Muscle layer of duodenum (tissue), 2 donors: ENCODE data around the gene SETD1B.

Source experiments
- H3K27ac ChIP-seq: one replicate; pipeline ENCODE4 v1.7.0; 2013; ENCODE audit warnings: mild to moderate bottlenecking, low read length
- H3K27me3 ChIP-seq: one replicate; pipeline ENCODE4 v1.7.0; 2013; ENCODE audit warnings: low read depth, mild to moderate bottlenecking, control low read depth, low read length
- H3K36me3 ChIP-seq, 2 donors: one replicate each; pipeline ENCODE4 v1.7.0; 2013; ENCODE audit warnings: low read length in 2 of 2, control low read depth in 1 of 2, mild to moderate bottlenecking in 1 of 2; ENCODE audit not compliant: insufficient read depth in 2 of 2, control insufficient read depth in 1 of 2
- H3K4me1 ChIP-seq, 2 donors: one replicate each; pipeline ENCODE4 v1.7.0; 2013; ENCODE audit warnings: low read length in 2 of 2, mild to moderate bottlenecking in 2 of 2, control low read depth in 1 of 2, moderate library complexity in 1 of 2; ENCODE audit not compliant: insufficient read depth in 2 of 2, control insufficient read depth in 1 of 2
- H3K4me3 ChIP-seq, 2 donors: one replicate each; pipeline ENCODE4 v1.7.0; 2013; ENCODE audit warnings: low read length in 2 of 2, low read depth in 1 of 2, mild to moderate bottlenecking in 1 of 2
- H3K9me3 ChIP-seq, 2 donors: one replicate each; pipeline ENCODE4 v1.7.0; 2013; ENCODE audit warnings: low read length in 2 of 2, control low read depth in 1 of 2, mild to moderate bottlenecking in 1 of 2; ENCODE audit not compliant: control insufficient read depth in 1 of 2
- donor health status: healthy.

Gene SETD1B

GRCh38 chr12:121770388-121770787, 33.4 kb upstream of the SETD1B start:
- no peaks in the 10 kb centered on the region for H3K36me3 ChIP-seq
- H3K9me3 ChIP-seq: no peaks in the 10 kb centered on the region
- no peak overlapping the region for H3K27ac ChIP-seq
- no peaks in the 10 kb centered on the region for H3K27me3 ChIP-seq
- H3K4me1 ChIP-seq: peaks cover 5 to 48% of the 10 kb centered on the region in 2 donors
- H3K4me3 ChIP-seq: no peak overlapping the region

- Histone ChIP-seq H3K27ac (no peak overlapping the region), H3K9me3 (no peaks in the 10 kb centered on the region), H3K4me3 (no peak overlapping the region), H3K36me3 (no peaks in the 10 kb centered on the region), H3K4me1 (peaks cover 5 to 49% of the 10 kb centered on the region in 2 donors), H3K27me3 (no peaks in the 10 kb centered on the region)
Observed at GRCh38 chr12:121770813-121771625, 32.8 kb upstream of the SETD1B start.

GRCh38 chr12:121773011-121773777, 30.6 kb upstream of the SETD1B start:
- Histone ChIP-seq H3K36me3 (no peaks in the 10 kb centered on the region), H3K27ac (no peak overlapping the region)

GRCh38 chr12:121774968-121775474, 28.8 kb upstream of the SETD1B start:
- H3K9me3 ChIP-seq: no peaks in the 10 kb centered on the region
- no peaks in the 10 kb centered on the region for H3K27me3 ChIP-seq
- H3K4me1 ChIP-seq: peaks cover 0 to 28% of the 10 kb centered on the region in 2 donors
- H3K36me3 ChIP-seq: peaks cover 0 to 7% of the 10 kb centered on the region in 2 donors
- H3K4me3 ChIP-seq: no peak overlapping the region
- no peak overlapping the region for H3K27ac ChIP-seq

More at GRCh38 chr12:121773011-121773777, 30.6 kb upstream of the SETD1B start:
- no peaks in the 10 kb centered on the region for H3K27me3 ChIP-seq
- H3K4me1 ChIP-seq: peaks cover 1 to 34% of the 10 kb centered on the region in 2 donors
- H3K9me3 ChIP-seq: no peaks in the 10 kb centered on the region
- H3K4me3 ChIP-seq: no peak overlapping the region

- peaks cover 0 to 26% of the 10 kb centered on the region in 2 donors for H3K4me1 ChIP-seq
- H3K4me3 ChIP-seq: no peak overlapping the region
- H3K27ac ChIP-seq: no peak overlapping the region
- H3K27me3 ChIP-seq: no peaks in the 10 kb centered on the region
- H3K9me3 ChIP-seq: no peaks in the 10 kb centered on the region
- peaks cover 0 to 7% of the 10 kb centered on the region in 2 donors for H3K36me3 ChIP-seq
Observed at GRCh38 chr12:121775501-121775900, 28.3 kb upstream of the SETD1B start.

- peaks cover 0 to 25% of the 10 kb centered on the region in 2 donors for H3K4me1 ChIP-seq
- peaks cover 0 to 7% of the 10 kb centered on the region in 2 donors for H3K36me3 ChIP-seq
- H3K27me3 ChIP-seq: no peaks in the 10 kb centered on the region
- H3K9me3 ChIP-seq: no peaks in the 10 kb centered on the region
- no peak overlapping the region for H3K27ac ChIP-seq
- H3K4me3 ChIP-seq: no peak overlapping the region
Observed at GRCh38 chr12:121776190-121777098, 27.4 kb upstream of the SETD1B start.

- Histone ChIP-seq H3K27ac (no peak overlapping the region), H3K27me3 (no peaks in the 10 kb centered on the region), H3K36me3 (peaks cover 0 to 7% of the 10 kb centered on the region in 2 donors), H3K4me1 (peaks cover 3 to 14% of the 10 kb centered on the region in 2 donors), H3K9me3 (no peaks in the 10 kb centered on the region), H3K4me3 (no peak overlapping the region)
Observed at GRCh38 chr12:121778567-121779421, 25.0 kb upstream of the SETD1B start.

- H3K4me1 ChIP-seq: peaks cover 3 to 14% of the 10 kb centered on the region in 2 donors
- no peaks in the 10 kb centered on the region for H3K27me3 ChIP-seq
- no peak overlapping the region for H3K27ac ChIP-seq
- H3K9me3 ChIP-seq: no peaks in the 10 kb centered on the region
- no peak overlapping the region for H3K4me3 ChIP-seq
- H3K36me3 ChIP-seq: peaks cover 0 to 7% of the 10 kb centered on the region in 2 donors
Observed at GRCh38 chr12:121779422-121779895, 24.4 kb upstream of the SETD1B start.

- Histone ChIP-seq H3K4me1 (peaks cover 3 to 14% of the 10 kb centered on the region in 2 donors), H3K9me3 (no peaks in the 10 kb centered on the region), H3K4me3 (no peak overlapping the region), H3K27ac (no peak overlapping the region), H3K36me3 (peaks cover 0 to 7% of the 10 kb centered on the region in 2 donors), H3K27me3 (no peaks in the 10 kb centered on the region)
Observed at GRCh38 chr12:121780429-121780828, 23.4 kb upstream of the SETD1B start.

GRCh38 chr12:121781484-121781997, 22.3 kb upstream of the SETD1B start:
- Histone ChIP-seq H3K36me3 (peaks cover 0 to 7% of the 10 kb centered on the region in 2 donors), H3K27me3 (no peaks in the 10 kb centered on the region), H3K9me3 (no peaks in the 10 kb centered on the region), H3K27ac (no peak overlapping the region), H3K4me3 (no peak overlapping the region), H3K4me1 (peaks cover 3 to 8% of the 10 kb centered on the region in 2 donors)
